OCI-LY1 (cell line): Measurements from ENCODE around the gene HBA1.
"Not testable (repeated sequence)": the region's sequence is repeated elsewhere in the genome, so short reads cannot be mapped to it uniquely, and the experiment has no call there.

Experiments
- H2AFZ ChIP-seq: fragments of 200-600 bp; sonication (generic), shearing (Covaris generic); 2 replicates; pipeline ENCODE4 v1.6.0; 2014; ENCODE audit warnings: antibody characterized with exemption, mild to moderate bottlenecking, low read length
- H3F3A ChIP-seq: fragments of 200-600 bp; sonication (generic), shearing (Covaris generic); 2 replicates; pipeline ENCODE4 v1.6.0; 2014; ENCODE audit warnings: mild to moderate bottlenecking, antibody characterized with exemption, low read length, moderate library complexity; ENCODE audit not compliant: insufficient read depth
- H3K27ac ChIP-seq: fragments of 200-600 bp; sonication (generic); 2 replicates; pipeline ENCODE4 v1.5.1; 2014; ENCODE audit warnings: low read length, mixed run types, mild to moderate bottlenecking, low read depth; ENCODE audit not compliant: poor library complexity, severe bottlenecking
- H3K27me3 ChIP-seq: fragments of 200-600 bp; sonication (generic); 2 replicates; pipeline ENCODE4 v1.6.0; 2014; ENCODE audit warnings: antibody characterized with exemption, mild to moderate bottlenecking, low read length, moderate library complexity; ENCODE audit not compliant: insufficient read depth
- H3K36me3 ChIP-seq: fragments of 200-600 bp; sonication (generic); 2 replicates; pipeline ENCODE4 v1.6.1; 2014; ENCODE audit warnings: mild to moderate bottlenecking, antibody characterized with exemption, low read length, moderate library complexity, mixed read lengths; ENCODE audit not compliant: insufficient read depth
- H3K4me1 ChIP-seq: fragments of 200-600 bp; sonication (generic); 2 replicates; pipeline ENCODE4 v1.5.1; 2014; ENCODE audit warnings: mild to moderate bottlenecking, low read length, moderate library complexity; ENCODE audit not compliant: insufficient read depth, severe bottlenecking
- H3K4me2 ChIP-seq: fragments of 200-600 bp; sonication (generic), shearing (Covaris generic); 2 replicates; pipeline ENCODE4 v1.6.1; 2014; ENCODE audit warnings: low read length
- H3K4me3 ChIP-seq: fragments of 200-600 bp; sonication (generic); 2 replicates; pipeline ENCODE4 v1.5.1; 2014; ENCODE audit warnings: low read length, low read depth, mild to moderate bottlenecking, mixed read lengths; ENCODE audit not compliant: poor library complexity, severe bottlenecking
- H3K79me2 ChIP-seq: fragments of 200-600 bp; shearing (Covaris generic); 2 replicates; pipeline ENCODE4 v1.6.1; 2016; ENCODE audit warnings: mixed run types, low read length, mixed read lengths; ENCODE audit not compliant: insufficient read depth
- H3K9ac ChIP-seq: fragments of 200-600 bp; sonication (generic), shearing (Covaris generic); 2 replicates; pipeline ENCODE4 v1.6.1; 2014; ENCODE audit warnings: mild to moderate bottlenecking, low read length, mixed read lengths
- H3K9me2 ChIP-seq: fragments of 200-600 bp; sonication (generic), shearing (Covaris generic); 2 replicates; pipeline ENCODE4 v1.6.1; 2014; ENCODE audit warnings: low read depth, mild to moderate bottlenecking, low read length, mixed read lengths
- H3K9me3 ChIP-seq: fragments of 200-600 bp; shearing (Covaris generic); 2 replicates; pipeline ENCODE4 v1.6.1; 2014; ENCODE audit warnings: low read length, mixed read lengths
- H4K20me1 ChIP-seq: fragments of 200-600 bp; sonication (generic), shearing (Covaris generic); 2 replicates; pipeline ENCODE4 v1.6.0; 2016; ENCODE audit warnings: mild to moderate bottlenecking, low read length; ENCODE audit not compliant: insufficient read depth
- EZH2 ChIP-seq: fragments of 200-600 bp; sonication (generic), shearing (Covaris generic); IDR thresholded peaks from 2 replicates; pipeline ENCODE4 v1.8.0; 2017; ENCODE audit warnings: borderline replicate concordance, mixed run types, mild to moderate bottlenecking, antibody characterized with exemption, low read length, moderate library complexity, mixed read lengths
- TF ChIP-seq, protein P1 (sequence below): fragments of 200-600 bp; sonication (generic), shearing (Covaris generic); IDR thresholded peaks from 2 replicates; pipeline ENCODE4 v1.5.1; 2017; ENCODE audit warnings: mild to moderate bottlenecking, antibody characterized with exemption, low read length, moderate library complexity, mixed read lengths

HBA1 gene

DNA sequence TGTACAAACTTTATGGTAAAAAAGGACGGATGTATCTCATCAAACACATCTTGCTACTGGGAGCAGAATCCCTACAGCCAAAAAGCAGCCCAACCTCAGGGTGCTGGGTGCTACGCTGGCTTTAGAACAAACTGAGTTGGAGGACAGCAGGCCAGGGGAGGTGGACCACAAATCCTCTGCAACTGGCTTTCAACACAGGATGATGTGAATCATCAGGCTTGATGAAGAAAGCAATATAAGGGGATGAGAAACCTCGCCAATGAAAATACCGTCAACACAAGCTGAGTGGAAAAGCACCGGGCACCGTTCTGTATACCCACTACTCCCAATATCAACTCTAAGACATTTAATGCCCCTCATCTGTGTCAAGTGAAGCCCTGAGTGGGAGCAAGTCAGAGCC, 18.0 kb downstream of the HBA1 start:
- H3K27ac ChIP-seq = no peak overlapping the region
- no peak overlapping the region for H3K4me3 ChIP-seq
- no peak overlapping the region for H2AFZ ChIP-seq
- TF ChIP-seq, protein P1, sequence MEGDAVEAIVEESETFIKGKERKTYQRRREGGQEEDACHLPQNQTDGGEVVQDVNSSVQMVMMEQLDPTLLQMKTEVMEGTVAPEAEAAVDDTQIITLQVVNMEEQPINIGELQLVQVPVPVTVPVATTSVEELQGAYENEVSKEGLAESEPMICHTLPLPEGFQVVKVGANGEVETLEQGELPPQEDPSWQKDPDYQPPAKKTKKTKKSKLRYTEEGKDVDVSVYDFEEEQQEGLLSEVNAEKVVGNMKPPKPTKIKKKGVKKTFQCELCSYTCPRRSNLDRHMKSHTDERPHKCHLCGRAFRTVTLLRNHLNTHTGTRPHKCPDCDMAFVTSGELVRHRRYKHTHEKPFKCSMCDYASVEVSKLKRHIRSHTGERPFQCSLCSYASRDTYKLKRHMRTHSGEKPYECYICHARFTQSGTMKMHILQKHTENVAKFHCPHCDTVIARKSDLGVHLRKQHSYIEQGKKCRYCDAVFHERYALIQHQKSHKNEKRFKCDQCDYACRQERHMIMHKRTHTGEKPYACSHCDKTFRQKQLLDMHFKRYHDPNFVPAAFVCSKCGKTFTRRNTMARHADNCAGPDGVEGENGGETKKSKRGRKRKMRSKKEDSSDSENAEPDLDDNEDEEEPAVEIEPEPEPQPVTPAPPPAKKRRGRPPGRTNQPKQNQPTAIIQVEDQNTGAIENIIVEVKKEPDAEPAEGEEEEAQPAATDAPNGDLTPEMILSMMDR = no peak
- no peak for TF ChIP-seq EZH2
- H3F3A ChIP-seq = no peaks in the 10 kb centered on the region
- no peaks in the 10 kb centered on the region for H4K20me1 ChIP-seq
- no peaks in the 10 kb centered on the region for H3K79me2 ChIP-seq
- no peaks in the 10 kb centered on the region for H3K27me3 ChIP-seq
- no peaks in the 10 kb centered on the region for H3K9me3 ChIP-seq
- no peaks in the 10 kb centered on the region for H3K9me2 ChIP-seq
- H3K9ac ChIP-seq = no peak overlapping the region
- H3K4me2 ChIP-seq = no peak overlapping the region
- peaks cover 93% of the 10 kb centered on the region for H3K36me3 ChIP-seq
- no peaks in the 10 kb centered on the region for H3K4me1 ChIP-seq

DNA sequence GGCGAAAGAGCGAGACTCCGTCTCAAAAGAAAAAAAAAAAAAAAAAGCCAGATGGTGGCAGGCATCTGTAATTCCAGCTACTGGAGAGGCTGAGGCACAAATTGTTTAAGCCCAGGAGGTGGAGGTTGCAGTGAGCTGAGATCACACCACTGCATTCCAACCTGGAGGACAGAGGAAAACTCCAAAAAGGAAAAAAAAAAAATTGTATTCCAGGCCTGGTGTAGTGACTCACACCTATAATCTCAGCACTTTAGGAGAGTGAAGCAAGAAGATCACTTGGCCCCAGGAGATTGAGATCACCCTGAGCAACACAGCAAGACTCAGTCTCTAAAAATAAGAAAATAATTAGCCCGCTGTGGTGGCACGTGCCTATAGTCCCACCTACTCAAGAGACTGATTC, 23.9 kb downstream of the HBA1 start:
- H3K27ac ChIP-seq = no peak overlapping the region
- H3K4me2 ChIP-seq = no peak overlapping the region
- peaks cover 82% of the 10 kb centered on the region for H3K36me3 ChIP-seq
- no peaks in the 10 kb centered on the region for H3K4me1 ChIP-seq
- no peaks in the 10 kb centered on the region for H3K9me2 ChIP-seq
- H3F3A ChIP-seq = no peaks in the 10 kb centered on the region
- no peak overlapping the region for H3K4me3 ChIP-seq
- no peaks in the 10 kb centered on the region for H3K79me2 ChIP-seq
- no peaks in the 10 kb centered on the region for H3K9me3 ChIP-seq
- no peaks in the 10 kb centered on the region for H4K20me1 ChIP-seq
- H3K27me3 ChIP-seq = no peaks in the 10 kb centered on the region
- TF ChIP-seq, protein P1 = no peak
- TF ChIP-seq EZH2 = no peak
- no peak overlapping the region for H3K9ac ChIP-seq
- H2AFZ ChIP-seq = no peak overlapping the region

DNA sequence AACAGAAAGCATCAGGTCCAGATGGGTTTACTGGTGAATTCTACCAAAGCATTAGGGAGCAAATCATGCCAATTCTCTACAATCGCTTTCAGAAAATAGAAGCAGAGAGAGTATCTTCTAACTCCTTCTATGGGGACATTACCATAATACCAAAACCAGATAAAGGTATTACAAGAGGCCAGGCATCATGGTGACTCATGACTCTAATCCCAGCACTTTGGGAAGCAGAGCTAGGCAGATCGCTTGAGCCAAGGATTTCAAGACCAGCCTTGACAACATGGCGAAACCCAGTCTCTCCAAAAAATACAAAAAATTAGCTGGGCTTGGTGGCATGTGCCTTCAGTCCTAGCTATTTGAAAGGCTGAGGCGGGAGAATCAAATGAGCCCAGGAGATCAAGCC, 26.8 kb downstream of the HBA1 start:
- H3K27me3 ChIP-seq = no peaks in the 10 kb centered on the region
- no peak overlapping the region for H3K4me2 ChIP-seq
- peaks cover 84% of the 10 kb centered on the region for H3K36me3 ChIP-seq
- no peaks in the 10 kb centered on the region for H4K20me1 ChIP-seq
- H3K9ac ChIP-seq = no peak overlapping the region
- H3F3A ChIP-seq = no peaks in the 10 kb centered on the region
- H3K4me3 ChIP-seq = no peak overlapping the region
- no peak overlapping the region for H2AFZ ChIP-seq
- H3K9me3 ChIP-seq = no peaks in the 10 kb centered on the region
- H3K79me2 ChIP-seq = no peaks in the 10 kb centered on the region
- H3K4me1 ChIP-seq = no peaks in the 10 kb centered on the region
- TF ChIP-seq, protein P1 = no peak
- TF ChIP-seq EZH2 = no peak
- no peaks in the 10 kb centered on the region for H3K9me2 ChIP-seq
- no peak overlapping the region for H3K27ac ChIP-seq

DNA sequence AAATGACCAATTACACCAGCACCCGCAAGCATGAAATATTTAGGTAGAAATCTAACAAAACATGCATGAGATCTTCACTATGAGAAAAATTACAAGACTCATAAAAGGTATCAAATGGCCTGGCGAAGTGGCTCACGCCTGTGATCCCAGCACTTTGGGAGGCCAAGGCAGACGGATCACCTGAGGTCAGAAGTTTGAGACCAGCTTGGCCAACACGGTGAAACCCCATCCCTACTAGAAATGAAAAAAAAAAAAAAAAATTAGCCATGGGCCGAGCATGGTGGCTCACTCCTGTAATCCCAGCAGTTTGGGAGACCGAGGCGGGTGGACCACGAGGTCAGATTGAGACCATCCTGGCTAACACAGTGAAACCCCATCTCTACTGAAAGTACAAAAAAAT, 27.6 kb downstream of the HBA1 start:
- H2AFZ ChIP-seq, H3K27ac ChIP-seq, H3K4me1 ChIP-seq, H3K27me3 ChIP-seq, H3K9ac ChIP-seq, H3K9me2 ChIP-seq, H3K9me3 ChIP-seq, H3K79me2 ChIP-seq, H3F3A ChIP-seq, H4K20me1 ChIP-seq, H3K4me3 ChIP-seq, H3K4me2 ChIP-seq: not testable (repeated sequence)
- peaks cover 84% of the 10 kb centered on the region for H3K36me3 ChIP-seq

DNA sequence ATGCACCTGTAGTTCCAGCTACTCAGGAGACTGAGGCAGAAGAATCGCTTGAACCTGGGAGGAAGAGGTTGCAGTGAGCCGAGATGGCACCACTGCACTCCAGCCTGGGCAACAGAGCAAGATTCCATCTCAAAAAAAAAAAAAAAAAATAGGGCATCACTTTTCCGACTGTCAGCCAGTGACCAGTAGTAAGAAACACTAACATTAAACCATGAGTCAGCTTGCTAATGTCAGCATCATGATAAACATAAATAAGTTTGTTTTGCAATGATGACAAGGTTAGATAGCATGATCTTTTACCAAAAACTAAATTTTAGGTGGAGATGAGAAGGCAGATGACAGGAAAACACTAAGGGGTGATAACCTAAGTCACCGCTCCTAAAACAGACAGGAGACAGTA, 32.9 kb downstream of the HBA1 start:
- H4K20me1 ChIP-seq, H3K9me3 ChIP-seq, H3K79me2 ChIP-seq, H3K4me3 ChIP-seq, H3K4me2 ChIP-seq, H3K9me2 ChIP-seq, H2AFZ ChIP-seq, H3K9ac ChIP-seq, H3K4me1 ChIP-seq, H3K27ac ChIP-seq, H3K27me3 ChIP-seq, H3F3A ChIP-seq: not testable (repeated sequence)
- peaks cover 93% of the 10 kb centered on the region for H3K36me3 ChIP-seq
